ENCODE results near the gene SSH2. TPM values are rescaled to one million over a fixed set of nuclear protein-coding genes. Genes with fewer than 3 reads are reported as not detected.
A peak's percentile ranks its signal among the peaks of the same experiment; 100 is the strongest.

Gene SSH2
- total and polyA plus RNA-seq, 9 of the 15 experiments (the other 6 are each of a cell fraction or from before 2014, with no cell fraction given), result 3.9 to 16.1 (median 10.2) TPM

GRCh38 chr17:29833801-29834200 lies 96.2 kb downstream of the SSH2 start:
- POLR2A ChIA-PET, result interaction anchor here (0.6 kb wide), 1 partner anchor 13 kb away, joined by 3 read pairs; no protein-coding TSS in a partner anchor
- Histone ChIP-seq H3K27ac (ENCODE audit: extremely low read depth, low read depth, low read length) (no peak overlapping the region), H3K79me2 (ENCODE audit: control insufficient read depth, insufficient read depth, low read length) (no peaks in the 10 kb centered on the region)

GRCh38 chr17:29828676-29829284 lies 101.2 kb downstream of the SSH2 start:
- CTCF ChIA-PET (ENCODE audit: low intra/inter-chr PET ratio), result no interaction called here
- ATAC-seq, result no peak
- TF ChIP-seq MAFK (IDR thresholded peaks at IDR 0.05; ENCODE audit: low read length) (no peak), DACH1 (IDR thresholded peaks at IDR 0.05; ENCODE audit: partially characterized antibody) (no peak), L3MBTL2 (IDR thresholded peaks at IDR 0.05) (no peak)

More at GRCh38 chr17:29833801-29834200, 96.2 kb downstream of the SSH2 start:
- H3K4me3 ChIP-seq, result no peak overlapping the region
- no peaks in the 10 kb centered on the region for H3K9me1 ChIP-seq (ENCODE audit: control insufficient read depth, insufficient read depth, low read length)
- H3K9me3 ChIP-seq (replicated peaks; ENCODE audit: control insufficient read depth, insufficient read depth, low read depth, low read length), result no peaks in the 10 kb centered on the region
- H2AFZ ChIP-seq (ENCODE audit: low read depth, low read length), result no peak overlapping the region
- no peaks in the 10 kb centered on the region for H3K27me3 ChIP-seq (ENCODE audit: control insufficient read depth in 2 of 2, insufficient read depth in 2 of 2, low read length in 2 of 2)
- ATAC-seq (no peak), DNase-seq (ENCODE audit: extremely low read depth in 1 of 4, low spot score in 3 of 4) (no peak), FAIRE-seq (no peak)
- no peak overlapping the region for H3K4me2 ChIP-seq (ENCODE audit: insufficient read depth, low read length)
- in situ Hi-C loops (cut with MboI), result no loop called here
- H3K36me3 ChIP-seq (ENCODE audit: control insufficient read depth, insufficient read depth, low read length), result no peaks in the 10 kb centered on the region
- no peak for TF ChIP-seq ZNF586 (CRISPR knock-in tag; conservative IDR thresholded peaks at IDR 0.05)
- TF ChIP-seq PCBP2 (IDR thresholded peaks at IDR 0.05; ENCODE audit: low read depth, low read length, poor library complexity, severe bottlenecking), result peak; percentile 89
- CTCF ChIA-PET (ENCODE audit: low intra/inter-chr PET ratio), result no interaction called here
- H3K4me1 ChIP-seq (replicated peaks in 1 of 2; ENCODE audit: control insufficient read depth in 2 of 2, insufficient read depth in 2 of 2, low read length in 2 of 2), result peaks cover 7% of the 10 kb centered on the region in 2 experiments; a peak in 4 of 5 replicates
- intact Hi-C loops (cut with micrococcal nuclease), result no loop called here
- 60% methylated on average over 1 of the region's 1 CpG for WGBS (ENCODE audit: insufficient coverage, low coverage, missing lambda C conversion rate)
- no TSS peak for BruUV-seq (replicated peaks)
- no peaks in the 10 kb centered on the region for H4K20me1 ChIP-seq (replicated peaks; ENCODE audit: control insufficient read depth, insufficient read depth, low read length)
- no peak overlapping the region for H3K9ac ChIP-seq (ENCODE audit: insufficient read depth in 1 of 2, low read depth in 2 of 2, low read length in 2 of 2)

More at GRCh38 chr17:29828676-29829284, 101.2 kb downstream of the SSH2 start:
- no peaks in the 10 kb centered on the region for H3K27me3 ChIP-seq (ENCODE audit: control insufficient read depth in 2 of 2, insufficient read depth in 2 of 2, low read length in 2 of 2)
- in situ Hi-C loops (cut with MboI) (no loop called here), intact Hi-C loops (cut with micrococcal nuclease) (no loop called here)
- no peaks in the 10 kb centered on the region for H3K9me1 ChIP-seq (ENCODE audit: control insufficient read depth, insufficient read depth, low read length)
- no peak overlapping the region for H3K4me2 ChIP-seq (ENCODE audit: insufficient read depth, low read length)
- no peaks in the 10 kb centered on the region for H4K20me1 ChIP-seq (replicated peaks; ENCODE audit: control insufficient read depth, insufficient read depth, low read length)
- FAIRE-seq (no peak), DNase-seq (ENCODE audit: extremely low read depth in 1 of 4, low spot score in 3 of 4) (no peak)
- no peak overlapping the region for H3K9ac ChIP-seq (ENCODE audit: insufficient read depth in 1 of 2, low read depth in 2 of 2, low read length in 2 of 2)
- POLR2A ChIA-PET, result interaction anchor here (0.7 to 1.4 kb wide), 2 partner anchors 23 to 25 kb away, joined by 3 read pairs; no protein-coding TSS in a partner anchor
- no peaks in the 10 kb centered on the region for H3K36me3 ChIP-seq (ENCODE audit: control insufficient read depth, insufficient read depth, low read length)
- no peak overlapping the region for H3K4me3 ChIP-seq
- H3K9me3 ChIP-seq (replicated peaks; ENCODE audit: control insufficient read depth, insufficient read depth, low read depth, low read length), result no peaks in the 10 kb centered on the region
- no peak overlapping the region for H2AFZ ChIP-seq (ENCODE audit: low read depth, low read length)
- H3K27ac ChIP-seq (ENCODE audit: extremely low read depth, low read depth, low read length), result no peak overlapping the region
- no peaks in the 10 kb centered on the region for H3K4me1 ChIP-seq (replicated peaks in 1 of 2; ENCODE audit: control insufficient read depth in 2 of 2, insufficient read depth in 2 of 2, low read length in 2 of 2)
- no TSS peak for BruUV-seq (replicated peaks)
- 25% methylated on average over 3 of the region's 3 CpGs for WGBS (ENCODE audit: insufficient coverage, low coverage, missing lambda C conversion rate)
- no peaks in the 10 kb centered on the region for H3K79me2 ChIP-seq (ENCODE audit: control insufficient read depth, insufficient read depth, low read length)
